Thyroid gland (tissue), 4 donors: Measurements from ENCODE around the gene SIGLEC10.

Source experiments
- CTCF ChIP-seq, 6 experiments: fragments of 200-600 bp in 3 of 6; fragments of 450-650 bp in 3 of 6; sonication (generic) in 3 of 6; IDR thresholded peaks; one replicate each; pipeline ENCODE4 v1.5.1; 2016 to 2019; ENCODE audit warnings: antibody characterized with exemption in 6 of 6, mild to moderate bottlenecking in 2 of 6, inconsistent platforms in 1 of 6, moderate library complexity in 1 of 6
- POLR2A ChIP-seq, 2 donors: fragments of 450-650 bp; IDR thresholded peaks; one replicate each; pipeline ENCODE4 v1.6.1; 2017; ENCODE audit warnings: antibody characterized with exemption in 2 of 2, mild to moderate bottlenecking in 2 of 2, moderate library complexity in 1 of 2

GRCh38 chr19:51434456-51434855 is 17.0 kb upstream of the SIGLEC10 start:
- TF ChIP-seq CTCF (IDR thresholded peaks at IDR 0.05) (no peak), POLR2A (IDR thresholded peaks at IDR 0.05) (no peak)
